K562 (cell line): ENCODE measurements around the gene TXNIP. TPM values are rescaled to one million over a fixed set of nuclear protein-coding genes. Genes with fewer than 3 reads are reported as not detected.

Experiments used
- ARHGAP35 ChIP-seq: fragments of 450-650 bp; IDR thresholded peaks from 2 replicates; pipeline ENCODE4 v1.6.1; 2018; ENCODE audit not compliant: partially characterized antibody
- ARID1B ChIP-seq: fragments of 450-650 bp; IDR thresholded peaks from 2 replicates; pipeline ENCODE4 v1.6.1; 2016; ENCODE audit warnings: antibody characterized with exemption, mild to moderate bottlenecking, inconsistent platforms
- ARID4B ChIP-seq: sonication (generic); formaldehyde crosslinking; IDR thresholded peaks from 2 replicates; pipeline ENCODE4 v1.8.0; 2022; ENCODE audit warnings: mild to moderate bottlenecking, missing genetic modification reagents
- BMI1 ChIP-seq: fragments of 150-350 bp; IDR thresholded peaks from 2 replicates; pipeline ENCODE4 v1.6.1; 2014; ENCODE audit warnings: low read length
- CREB1 ChIP-seq, 2 experiments: sonication (generic) in 1 of 2; formaldehyde crosslinking in 1 of 2; IDR thresholded peaks; 2 replicates each; pipeline versions ENCODE4 v1.6.1 to v1.8.0; 2012 to 2022; ENCODE audit warnings: inconsistent platforms in 1 of 2, mild to moderate bottlenecking in 1 of 2, missing genetic modification reagents in 1 of 2, moderate library complexity in 1 of 2
- HDAC2 ChIP-seq: fragments of 450-650 bp; IDR thresholded peaks from 2 replicates; pipeline ENCODE4 v1.6.1; 2016; ENCODE audit warnings: mild to moderate bottlenecking
- IRF2 ChIP-seq: sonication (generic); formaldehyde crosslinking; IDR thresholded peaks from 2 replicates; pipeline ENCODE4 v1.8.1; 2022; ENCODE audit warnings: mild to moderate bottlenecking, missing genetic modification reagents
- LARP7 ChIP-seq: fragments of 450-650 bp; IDR thresholded peaks from 2 replicates; pipeline ENCODE4 v1.6.1; 2016
- NR3C1 ChIP-seq: sonication (generic); formaldehyde crosslinking; IDR thresholded peaks from 2 replicates; pipeline ENCODE4 v1.8.1; 2022; ENCODE audit warnings: missing genetic modification reagents
- PURB ChIP-seq: sonication (generic); formaldehyde crosslinking; IDR thresholded peaks from 2 replicates; pipeline ENCODE4 v1.9.0; 2021; ENCODE audit warnings: low read depth, mild to moderate bottlenecking, missing genetic modification reagents
- USF1 ChIP-seq: sonication (generic); formaldehyde crosslinking; IDR thresholded peaks from 2 replicates; pipeline ENCODE4 v1.9.0; 2022; ENCODE audit warnings: mild to moderate bottlenecking, missing genetic modification reagents
- ZBED1 ChIP-seq: IDR thresholded peaks from 2 replicates; pipeline ENCODE4 v1.6.1; 2014
- polyA plus RNA-seq, 8 experiments: library from polyadenylated mRNA; depleted of rRNA in 4 of 8; stranded (reverse) in 5 of 8; unstranded in 3 of 8; fragments of >200 nt; fragmentation: Nextera tagmentation in 2 of 8; fragmentation: Illumina TruSeq in 1 of 8; extraction: Ambion mirVana in 2 of 8; extraction: Trizol in 1 of 8; gene quantifications; 2 replicates each; pipeline versions ENCODE4 v1.2.1 to v1.2.3, GENCODE V29; 2011 to 2014; ENCODE audit warnings: inconsistent platforms in 1 of 8, missing spikeins in 1 of 8
- total RNA-seq, 7 experiments: library from RNA; depleted of rRNA in 6 of 7; stranded (reverse); fragments of >200 nt in 6 of 7; fragmentation: Illumina TruSeq in 2 of 7; extraction: Trizol in 2 of 7; gene quantifications; 2 replicates each; pipeline versions ENCODE4 v1.2.1 to v1.2.3, GENCODE V29; 2011 to 2021; ENCODE audit warnings: low replicate concordance in 1 of 7
- TF ChIP-seq, protein P1 (sequence below): fragments of 250-450 bp; sonication (Bioruptor Pico); IDR thresholded peaks from 2 replicates; pipeline ENCODE4 v1.5.0; 2020; ENCODE audit warnings: mild to moderate bottlenecking, borderline replicate concordance
- TF ChIP-seq, protein P2 (sequence below): fragments of 450-650 bp; formaldehyde crosslinking; IDR thresholded peaks from 2 replicates; pipeline ENCODE4 v1.4.0; 2022; ENCODE audit warnings: mild to moderate bottlenecking, moderate library complexity
- TF ChIP-seq, protein P3 (sequence below): sonication (generic); formaldehyde crosslinking; IDR thresholded peaks from 2 replicates; pipeline ENCODE4 v1.9.0; 2022; ENCODE audit warnings: mild to moderate bottlenecking, missing genetic modification reagents

Gene TXNIP
- total and polyA plus RNA-seq, 9 of the 15 experiments (the other 6 are each of a cell fraction or from before 2014, with no cell fraction given) = 120 to 499 (median 257) TPM

- TF ChIP-seq, protein P1, sequence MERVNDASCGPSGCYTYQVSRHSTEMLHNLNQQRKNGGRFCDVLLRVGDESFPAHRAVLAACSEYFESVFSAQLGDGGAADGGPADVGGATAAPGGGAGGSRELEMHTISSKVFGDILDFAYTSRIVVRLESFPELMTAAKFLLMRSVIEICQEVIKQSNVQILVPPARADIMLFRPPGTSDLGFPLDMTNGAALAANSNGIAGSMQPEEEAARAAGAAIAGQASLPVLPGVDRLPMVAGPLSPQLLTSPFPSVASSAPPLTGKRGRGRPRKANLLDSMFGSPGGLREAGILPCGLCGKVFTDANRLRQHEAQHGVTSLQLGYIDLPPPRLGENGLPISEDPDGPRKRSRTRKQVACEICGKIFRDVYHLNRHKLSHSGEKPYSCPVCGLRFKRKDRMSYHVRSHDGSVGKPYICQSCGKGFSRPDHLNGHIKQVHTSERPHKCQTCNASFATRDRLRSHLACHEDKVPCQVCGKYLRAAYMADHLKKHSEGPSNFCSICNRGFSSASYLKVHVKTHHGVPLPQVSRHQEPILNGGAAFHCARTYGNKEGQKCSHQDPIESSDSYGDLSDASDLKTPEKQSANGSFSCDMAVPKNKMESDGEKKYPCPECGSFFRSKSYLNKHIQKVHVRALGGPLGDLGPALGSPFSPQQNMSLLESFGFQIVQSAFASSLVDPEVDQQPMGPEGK = no peak
- TF ChIP-seq ARID4B (no peak), CREB1 (IDR thresholded peaks at IDR 0.05) (no peak), CREB1 (CRISPR knock-in tag; IDR thresholded peaks at IDR 0.05) (no peak), HDAC2 (no peak), LARP7 (no peak), ARHGAP35 (no peak), NR3C1 (CRISPR knock-in tag) (no peak), USF1 (no peak), ZBED1 (0 out of 2 replicates have a peak, but pooled peaks have one; percentile 9), ARID1B (no peak), BMI1 (no peak), PURB (CRISPR knock-in tag) (no peak), IRF2 (CRISPR knock-in tag) (no peak)
- TF ChIP-seq, protein P2, sequence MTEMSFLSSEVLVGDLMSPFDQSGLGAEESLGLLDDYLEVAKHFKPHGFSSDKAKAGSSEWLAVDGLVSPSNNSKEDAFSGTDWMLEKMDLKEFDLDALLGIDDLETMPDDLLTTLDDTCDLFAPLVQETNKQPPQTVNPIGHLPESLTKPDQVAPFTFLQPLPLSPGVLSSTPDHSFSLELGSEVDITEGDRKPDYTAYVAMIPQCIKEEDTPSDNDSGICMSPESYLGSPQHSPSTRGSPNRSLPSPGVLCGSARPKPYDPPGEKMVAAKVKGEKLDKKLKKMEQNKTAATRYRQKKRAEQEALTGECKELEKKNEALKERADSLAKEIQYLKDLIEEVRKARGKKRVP (CRISPR knock-in tag) = no peak
- TF ChIP-seq, protein P3, sequence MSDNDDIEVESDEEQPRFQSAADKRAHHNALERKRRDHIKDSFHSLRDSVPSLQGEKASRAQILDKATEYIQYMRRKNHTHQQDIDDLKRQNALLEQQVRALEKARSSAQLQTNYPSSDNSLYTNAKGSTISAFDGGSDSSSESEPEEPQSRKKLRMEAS (CRISPR knock-in tag) = no peak
These were observed 3.3 kb downstream of the TXNIP start (continued) for GRCh38 chr1:145992958-145993617.
